Parathyroid adenoma (tissue), 2 donors: ENCODE results near the gene THG1L.

Source experiments
- H2AFZ ChIP-seq: fragments of 300-600 bp; sonication (generic); one replicate; pipeline ENCODE4 v1.7.0; 2017; ENCODE audit warnings: antibody characterized with exemption, mild to moderate bottlenecking
- H3K27ac ChIP-seq: fragments of 300-600 bp; sonication (generic); one replicate; pipeline ENCODE4 v1.7.0; 2017
- H3K27me3 ChIP-seq: fragments of 300-600 bp; sonication (generic); one replicate; pipeline ENCODE4 v1.7.0; 2017; ENCODE audit warnings: low read length; ENCODE audit not compliant: control insufficient read depth, insufficient read depth
- H3K36me3 ChIP-seq: fragments of 300-600 bp; sonication (generic); one replicate; pipeline ENCODE4 v1.7.0; 2017; ENCODE audit warnings: low read length; ENCODE audit not compliant: control insufficient read depth, insufficient read depth
- H3K4me1 ChIP-seq: fragments of 300-600 bp; sonication (generic); one replicate; pipeline ENCODE4 v1.7.0; 2017; ENCODE audit warnings: control low read depth
- H3K4me2 ChIP-seq: fragments of 300-600 bp; sonication (generic); one replicate; pipeline ENCODE4 v1.7.0; 2017; ENCODE audit warnings: low read length
- H3K4me3 ChIP-seq: fragments of 300-600 bp; sonication (generic); one replicate; pipeline ENCODE4 v1.7.0; 2017; ENCODE audit warnings: low read depth, low read length
- H3K79me2 ChIP-seq: fragments of 300-600 bp; sonication (generic); one replicate; pipeline ENCODE4 v1.7.0; 2017; ENCODE audit warnings: control low read depth
- H3K9ac ChIP-seq: fragments of 300-600 bp; sonication (generic); one replicate; pipeline ENCODE4 v1.7.0; 2017; ENCODE audit warnings: mild to moderate bottlenecking
- H3K9me3 ChIP-seq: fragments of 300-600 bp; sonication (generic); one replicate; pipeline ENCODE4 v1.7.0; 2017; ENCODE audit warnings: low read length; ENCODE audit not compliant: control insufficient read depth
- TF ChIP-seq, protein P1 (sequence below): fragments of 300-600 bp; sonication (generic); IDR thresholded peaks from one replicate; pipeline ENCODE4 v1.7.0; 2017; ENCODE audit warnings: antibody characterized with exemption, mild to moderate bottlenecking
- donor health status: primary hyperparathyroidism.

Gene THG1L

DNA sequence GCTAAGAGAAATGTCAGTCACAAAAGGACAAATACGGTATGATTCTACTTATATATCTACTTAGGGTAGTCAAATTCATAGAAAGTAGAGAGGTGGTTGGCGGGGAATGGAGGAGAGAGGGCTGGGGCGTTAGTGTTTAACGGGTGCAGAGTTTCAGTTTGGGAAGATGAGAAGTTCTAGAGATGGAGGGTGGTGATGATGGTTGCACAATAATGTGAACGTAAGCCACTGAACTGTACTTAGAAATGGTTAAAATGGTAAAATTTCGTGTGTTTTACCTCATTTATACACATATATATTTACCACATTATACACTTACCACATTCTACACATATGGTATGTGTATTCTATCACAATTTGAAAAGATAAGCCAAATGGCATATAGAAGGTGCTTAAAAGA is 48.0 kb downstream of the THG1L start:
- Histone ChIP-seq H3K9ac (no peak overlapping the region), H2AFZ (no peak overlapping the region), H3K9me3 (no peaks in the 10 kb centered on the region), H3K4me2 (no peak overlapping the region), H3K27ac (no peak overlapping the region), H3K4me3 (no peak overlapping the region), H3K4me1 (no peaks in the 10 kb centered on the region), H3K79me2 (no peaks in the 10 kb centered on the region), H3K36me3 (no peaks in the 10 kb centered on the region), H3K27me3 (no peaks in the 10 kb centered on the region)
- TF ChIP-seq, protein P1, sequence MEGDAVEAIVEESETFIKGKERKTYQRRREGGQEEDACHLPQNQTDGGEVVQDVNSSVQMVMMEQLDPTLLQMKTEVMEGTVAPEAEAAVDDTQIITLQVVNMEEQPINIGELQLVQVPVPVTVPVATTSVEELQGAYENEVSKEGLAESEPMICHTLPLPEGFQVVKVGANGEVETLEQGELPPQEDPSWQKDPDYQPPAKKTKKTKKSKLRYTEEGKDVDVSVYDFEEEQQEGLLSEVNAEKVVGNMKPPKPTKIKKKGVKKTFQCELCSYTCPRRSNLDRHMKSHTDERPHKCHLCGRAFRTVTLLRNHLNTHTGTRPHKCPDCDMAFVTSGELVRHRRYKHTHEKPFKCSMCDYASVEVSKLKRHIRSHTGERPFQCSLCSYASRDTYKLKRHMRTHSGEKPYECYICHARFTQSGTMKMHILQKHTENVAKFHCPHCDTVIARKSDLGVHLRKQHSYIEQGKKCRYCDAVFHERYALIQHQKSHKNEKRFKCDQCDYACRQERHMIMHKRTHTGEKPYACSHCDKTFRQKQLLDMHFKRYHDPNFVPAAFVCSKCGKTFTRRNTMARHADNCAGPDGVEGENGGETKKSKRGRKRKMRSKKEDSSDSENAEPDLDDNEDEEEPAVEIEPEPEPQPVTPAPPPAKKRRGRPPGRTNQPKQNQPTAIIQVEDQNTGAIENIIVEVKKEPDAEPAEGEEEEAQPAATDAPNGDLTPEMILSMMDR, result no peak

DNA sequence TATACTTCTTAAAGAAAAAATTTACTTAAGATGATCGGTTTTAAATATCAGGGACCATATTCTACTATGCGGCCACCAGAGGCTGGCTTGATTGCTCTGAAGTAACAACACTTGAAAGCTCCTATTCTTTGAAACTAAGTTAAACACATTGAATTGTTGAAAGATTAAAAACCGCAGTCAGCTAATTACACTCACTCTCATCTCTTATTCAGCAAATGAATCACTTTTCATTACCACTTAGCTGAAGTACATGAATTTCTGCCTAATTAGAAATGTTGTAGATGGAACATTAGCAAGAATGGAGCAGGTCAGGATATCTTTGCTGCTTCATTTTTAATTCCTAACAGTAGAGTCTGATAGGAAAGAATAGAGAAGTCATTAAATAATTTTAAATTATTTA is 54.6 kb downstream of the THG1L start:
- H3K4me2 ChIP-seq, result no peak overlapping the region
- H3K9ac ChIP-seq, result no peak overlapping the region
- no peaks in the 10 kb centered on the region for H3K4me1 ChIP-seq
- no peaks in the 10 kb centered on the region for H3K27me3 ChIP-seq
- no peak overlapping the region for H3K27ac ChIP-seq
- no peaks in the 10 kb centered on the region for H3K79me2 ChIP-seq
- H3K9me3 ChIP-seq, result no peaks in the 10 kb centered on the region
- no peak overlapping the region for H3K4me3 ChIP-seq
- no peaks in the 10 kb centered on the region for H3K36me3 ChIP-seq
- H2AFZ ChIP-seq, result no peak overlapping the region
- TF ChIP-seq, protein P1, result no peak
